Measurements from ENCODE around the gene CHAC1.

CHAC1 gene

GRCh38 chr15:40914486-40914885 lies 38.8 kb upstream of the CHAC1 start:
- Histone ChIP-seq H3K36me3 (no peaks in the 10 kb centered on the region), H3K9me3 (ENCODE audit: severe bottlenecking) (no peaks in the 10 kb centered on the region), H3K4me3 (ENCODE audit: low read depth, low read length) (no peak overlapping the region), H3K27me3 (ENCODE audit: insufficient read depth, low read depth, severe bottlenecking) (no peaks in the 10 kb centered on the region), H3K27ac (peak overlapping the region; percentile 49; the same call in 1 of the 2 replicates)
- no peak for DNase-seq
- peak; percentile 24; the same call in 1 of the 2 replicates for TF ChIP-seq CTCF (IDR thresholded peaks at IDR 0.05; ENCODE audit: low read depth, low read length)

- H3K27ac ChIP-seq: peak overlapping the region; percentile 40; the same call in 1 of the 2 replicates
- H3K36me3 ChIP-seq: no peaks in the 10 kb centered on the region
- no peak overlapping the region for H3K4me3 ChIP-seq (ENCODE audit: low read depth, low read length)
- TF ChIP-seq CTCF (IDR thresholded peaks at IDR 0.05; ENCODE audit: low read depth, low read length): no peak
- no peaks in the 10 kb centered on the region for H3K9me3 ChIP-seq (ENCODE audit: severe bottlenecking)
- no peak for DNase-seq
- no peaks in the 10 kb centered on the region for H3K27me3 ChIP-seq (ENCODE audit: insufficient read depth, low read depth, severe bottlenecking)
Observed at GRCh38 chr15:40915116-40915661, 38.1 kb upstream of the CHAC1 start.

- no peak for DNase-seq
- TF ChIP-seq CTCF (IDR thresholded peaks at IDR 0.05; ENCODE audit: low read depth, low read length): no peak
- Histone ChIP-seq H3K9me3 (ENCODE audit: severe bottlenecking) (no peaks in the 10 kb centered on the region), H3K4me3 (ENCODE audit: low read depth, low read length) (no peak overlapping the region), H3K36me3 (no peaks in the 10 kb centered on the region), H3K27me3 (ENCODE audit: insufficient read depth, low read depth, severe bottlenecking) (no peaks in the 10 kb centered on the region), H3K27ac (no peak overlapping the region)
Observed at GRCh38 chr15:40915679-40916078, 37.6 kb upstream of the CHAC1 start.

DNA sequence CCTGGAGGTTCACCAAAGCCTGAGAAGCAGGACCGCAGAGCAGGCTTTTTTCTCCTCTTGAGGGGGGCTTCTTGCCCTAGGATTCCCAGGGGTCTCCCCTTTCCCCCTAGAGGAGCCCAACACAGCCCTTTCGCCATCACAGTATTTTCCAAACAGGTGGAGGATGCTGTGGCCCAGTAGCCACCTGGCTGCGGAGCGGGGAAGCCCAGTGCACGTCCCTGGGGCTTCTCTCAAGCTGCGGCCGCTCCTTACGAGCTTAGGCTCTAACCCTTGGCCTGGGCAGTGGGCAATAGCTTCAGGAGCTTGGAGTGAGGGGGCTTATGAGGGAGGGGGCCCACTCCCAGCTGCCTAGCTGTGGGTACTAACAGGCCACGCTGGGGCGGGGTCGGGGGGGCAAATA lies 35.7 kb upstream of the CHAC1 start:
- no peak for TF ChIP-seq CTCF (IDR thresholded peaks at IDR 0.05; ENCODE audit: low read depth, low read length)
- no peak overlapping the region for H3K27ac ChIP-seq

GRCh38 chr15:40918146-40918798 lies 35.0 kb upstream of the CHAC1 start:
- Histone ChIP-seq H3K4me3 (ENCODE audit: low read depth, low read length) (no peak overlapping the region), H3K27me3 (ENCODE audit: insufficient read depth, low read depth, severe bottlenecking) (no peaks in the 10 kb centered on the region), H3K36me3 (no peaks in the 10 kb centered on the region), H3K9me3 (ENCODE audit: severe bottlenecking) (no peaks in the 10 kb centered on the region), H3K27ac (no peak overlapping the region)
- no peak for DNase-seq
- TF ChIP-seq CTCF (IDR thresholded peaks at IDR 0.05; ENCODE audit: low read depth, low read length): no peak

More for the DNA sequence above, 35.7 kb upstream of the CHAC1 start:
- H3K4me3 ChIP-seq (ENCODE audit: low read depth, low read length): no peak overlapping the region
- H3K9me3 ChIP-seq (ENCODE audit: severe bottlenecking): no peaks in the 10 kb centered on the region
- H3K27me3 ChIP-seq (ENCODE audit: insufficient read depth, low read depth, severe bottlenecking): no peaks in the 10 kb centered on the region
- H3K36me3 ChIP-seq: no peaks in the 10 kb centered on the region
- DNase-seq: no peak

Data from WERI-Rb-1 (cell line).